TTC549 (cell line): Measurements from ENCODE around the gene CRELD2.

ENCODE experiments used
- FAIRE-seq: peaks from 2 replicates; lab custom pipeline; 2012; peaks lifted over from hg19 to GRCh38; lab: Jason Lieb, UNC

Gene CRELD2

GRCh38 chr22:49968831-49969661 is 50.6 kb downstream of the CRELD2 start:
- FAIRE-seq = no peak

DNA sequence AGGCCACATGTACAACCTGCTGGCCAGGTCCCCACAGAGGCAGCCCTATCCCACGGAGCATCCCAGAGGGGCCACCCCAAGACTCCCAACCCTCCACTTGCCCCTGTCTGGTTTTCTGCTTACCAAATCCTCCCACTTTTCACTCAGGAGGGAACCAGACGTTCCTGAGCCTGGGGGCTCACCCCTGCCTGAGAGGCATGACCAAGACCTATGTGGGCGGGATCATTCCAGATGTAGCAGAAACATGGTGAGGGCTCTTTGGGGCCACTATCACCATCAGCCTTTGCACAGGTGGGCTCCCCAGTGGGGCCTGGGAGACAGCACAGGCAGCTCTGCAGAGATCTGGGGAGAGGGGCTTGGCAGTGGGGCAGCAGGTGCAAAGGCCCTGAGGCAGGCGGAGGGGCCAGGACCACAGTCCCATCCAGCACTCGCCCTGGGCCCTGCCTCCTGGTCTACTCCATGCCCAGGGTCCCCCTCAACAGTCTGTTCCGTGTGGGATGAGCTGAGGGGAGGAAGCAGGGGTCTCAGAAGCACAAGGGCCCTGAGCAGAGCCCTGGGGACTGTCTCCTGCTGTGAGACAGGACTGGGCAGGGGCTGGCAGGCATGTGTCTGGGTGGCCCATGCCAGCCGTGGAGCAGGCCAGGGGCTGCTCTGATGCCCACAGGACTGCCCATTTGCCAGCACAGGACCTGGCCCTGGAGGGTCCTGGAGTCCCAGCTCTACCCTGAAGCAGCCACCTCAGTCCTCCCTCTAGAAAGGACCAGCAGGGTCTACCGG is 51.5 kb downstream of the CRELD2 start:
- FAIRE-seq = no peak

- FAIRE-seq = no peak
Measured at GRCh38 chr22:49970528-49971231, 52.2 kb downstream of the CRELD2 start.

GRCh38 chr22:49971232-49972162 is 53.1 kb downstream of the CRELD2 start:
- no peak for FAIRE-seq

DNA sequence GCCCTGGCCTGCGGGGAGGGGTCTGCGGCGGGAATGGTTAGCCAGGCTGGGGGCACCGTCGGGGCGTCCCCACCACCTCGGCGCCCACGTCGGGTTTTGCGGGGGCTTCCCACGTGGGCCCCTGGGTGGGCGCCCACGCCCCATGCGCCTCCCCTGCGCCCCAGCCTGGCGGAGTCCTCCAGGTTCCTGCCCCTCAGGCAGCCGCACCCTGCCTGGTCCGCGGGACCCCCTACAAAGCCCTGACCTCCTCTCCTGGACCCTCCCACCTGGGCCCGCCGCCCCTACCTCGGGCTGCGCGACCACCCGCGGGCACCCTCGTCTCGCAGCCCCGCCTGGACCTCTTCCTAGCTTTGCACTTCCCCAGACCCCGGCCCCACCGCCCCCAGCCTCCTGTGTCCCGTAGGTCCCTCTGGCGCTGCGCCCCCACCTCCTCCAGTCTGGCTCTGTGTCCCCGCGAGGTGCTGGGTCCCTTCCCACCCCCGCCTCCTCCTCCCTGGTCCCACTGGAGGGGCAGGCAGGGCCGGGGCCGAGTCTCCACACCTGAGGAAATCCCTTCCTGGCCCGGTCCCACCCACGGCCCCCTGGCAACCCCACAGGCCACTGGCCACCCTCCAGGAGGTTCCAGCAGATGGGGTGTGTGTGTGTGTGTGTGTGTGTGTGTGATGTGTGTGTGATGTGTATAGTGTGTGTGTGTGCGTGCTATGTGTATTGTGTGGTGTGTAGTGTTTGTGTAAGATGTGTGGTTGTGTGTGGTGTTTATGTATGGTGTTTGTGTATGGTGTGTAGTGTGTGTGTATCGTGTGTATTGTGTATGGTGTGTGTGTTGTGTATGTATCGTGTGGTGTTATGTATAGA is 54.0 kb downstream of the CRELD2 start:
- no peak for FAIRE-seq

GRCh38 chr22:49973018-49973961 is 54.9 kb downstream of the CRELD2 start:
- no peak for FAIRE-seq

- no peak for FAIRE-seq
Measured at GRCh38 chr22:49975543-49976389, 57.3 kb downstream of the CRELD2 start.

- no peak for FAIRE-seq
Measured at GRCh38 chr22:49976439-49977175, 58.2 kb downstream of the CRELD2 start.
